Stimulated activated CD4-positive, alpha-beta T cell treated with anti-CD3 and anti-CD28 coated beads, Interleukin-15, amount 100 ng/mL, for 1 hour (primary cell): Measurements from ENCODE around the gene MGAM2.
"Not testable (repeated sequence)": the region's sequence is repeated elsewhere in the genome, so short reads cannot be mapped to it uniquely, and the experiment has no call there.

ENCODE experiments used
- DNase-seq, 2 donors: peaks; one replicate each; pipeline ENCODE4 v3.0.0-alpha.2; 2020; ENCODE audit warnings: low read depth in 1 of 2, low spot score in 1 of 2

Gene MGAM2

GRCh38 chr7:142111499-142111898 is at the start of gene MGAM2:
MGAM2 (plus strand) TSS chr7:142111718; CDS start chr7:142116874, 5,156 bp downstream.
- DNase-seq, result no peak

GRCh38 chr7:142063551-142064442 is 47.7 kb upstream of the MGAM2 start:
- no peak for DNase-seq

- DNase-seq, result no peak
These were observed 45.0 kb upstream of the MGAM2 start for GRCh38 chr7:142066536-142066935.

- no peak for DNase-seq
These were observed 33.8 kb upstream of the MGAM2 start for GRCh38 chr7:142077762-142078161.

- no peak for DNase-seq
These were observed 27.9 kb upstream of the MGAM2 start for GRCh38 chr7:142083605-142084004.

- no peak for DNase-seq
These were observed 26.1 kb upstream of the MGAM2 start for GRCh38 chr7:142085428-142085827.

- no peak for DNase-seq
These were observed 23.4 kb upstream of the MGAM2 start for GRCh38 chr7:142088022-142088714.

GRCh38 chr7:142089035-142089434 is 22.5 kb upstream of the MGAM2 start:
- DNase-seq, result no peak

GRCh38 chr7:142091961-142092360 is 19.6 kb upstream of the MGAM2 start:
- DNase-seq, result no peak

GRCh38 chr7:142094861-142095260 is 16.7 kb upstream of the MGAM2 start:
- no peak for DNase-seq

GRCh38 chr7:142097571-142097970 is 13.9 kb upstream of the MGAM2 start:
- no peak for DNase-seq

- no peak for DNase-seq
These were observed 13.5 kb upstream of the MGAM2 start for GRCh38 chr7:142098004-142098403.

GRCh38 chr7:142099347-142099746 is 12.2 kb upstream of the MGAM2 start:
- not testable (repeated sequence) for DNase-seq

- no peak for DNase-seq
These were observed 10.9 kb upstream of the MGAM2 start for GRCh38 chr7:142100634-142101033.

- DNase-seq, result not testable (repeated sequence)
These were observed 9.7 kb upstream of the MGAM2 start for GRCh38 chr7:142101794-142102193.

GRCh38 chr7:142104550-142105527 is 6.7 kb upstream of the MGAM2 start:
- DNase-seq, result no peak

- no peak for DNase-seq
These were observed 2.6 kb upstream of the MGAM2 start for GRCh38 chr7:142108728-142109505.

- no peak for DNase-seq
These were observed 1.4 kb upstream of the MGAM2 start for GRCh38 chr7:142110098-142110497.

GRCh38 chr7:142110638-142111037 is 880 bp upstream of the MGAM2 start:
- no peak for DNase-seq

- no peak for DNase-seq
These were observed 568 bp downstream of the MGAM2 start for GRCh38 chr7:142112086-142112485.
